Measurements from ENCODE around the gene INTS1.

Gene INTS1

GRCh38 chr7:1444214-1444924 lies 59.8 kb downstream of the INTS1 start:
- TF ChIP-seq FOXP2 (optimal IDR thresholded peaks at IDR 0.05; ENCODE audit: borderline replicate concordance, extremely low read depth, extremely low read length, insufficient read depth) (no peak), SIN3A (IDR thresholded peaks at IDR 0.05; ENCODE audit: borderline replicate concordance, insufficient read depth, low read length) (no peak), TAF1 (IDR thresholded peaks at IDR 0.05; ENCODE audit: borderline replicate concordance, insufficient read depth, low read length) (no peak), POLR2AphosphoS5 (IDR thresholded peaks at IDR 0.05; ENCODE audit: low read depth, low read length) (no peak)

DNA sequence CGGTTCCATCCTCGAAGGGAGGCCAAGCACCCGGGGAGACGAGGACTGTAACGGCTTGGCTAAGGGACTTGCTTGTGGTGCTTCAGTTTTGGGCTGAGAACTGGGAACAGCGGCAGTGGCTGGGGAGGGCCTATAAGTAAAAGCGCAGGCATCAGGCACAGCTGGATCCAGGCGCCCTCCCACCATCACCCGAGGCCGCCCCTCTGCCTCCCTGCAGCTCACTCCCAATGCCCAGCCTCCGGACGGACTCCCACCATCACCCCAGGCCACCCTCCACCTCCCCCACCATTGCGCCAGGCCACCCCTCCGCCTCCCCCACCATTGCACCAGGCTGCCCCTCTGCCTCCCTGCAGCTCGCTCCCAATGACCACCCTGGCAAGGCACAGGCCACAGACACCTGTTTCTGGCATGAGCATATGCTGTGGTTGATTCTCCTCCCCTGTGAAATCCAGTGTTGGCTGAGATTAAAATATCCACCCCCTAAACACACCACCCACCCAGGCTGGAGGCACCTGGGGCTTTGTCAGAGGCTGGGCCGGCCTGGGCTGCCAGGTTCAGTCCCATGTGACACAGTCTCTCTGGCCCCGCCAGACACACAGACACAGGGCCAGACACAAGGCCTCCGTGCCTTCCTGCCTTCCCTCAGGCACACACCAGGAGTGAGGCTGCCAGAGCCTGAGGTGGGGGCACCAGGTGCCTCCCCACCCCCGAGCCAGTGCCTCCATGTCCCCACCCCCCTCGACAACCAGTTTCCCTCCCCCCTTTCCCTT lies 61.6 kb downstream of the INTS1 start:
- TF ChIP-seq POLR2AphosphoS5 (IDR thresholded peaks at IDR 0.05; ENCODE audit: low read depth, low read length) (no peak), FOXP2 (optimal IDR thresholded peaks at IDR 0.05; ENCODE audit: borderline replicate concordance, extremely low read depth, extremely low read length, insufficient read depth) (no peak), SIN3A (IDR thresholded peaks at IDR 0.05; ENCODE audit: borderline replicate concordance, insufficient read depth, low read length) (no peak), TAF1 (IDR thresholded peaks at IDR 0.05; ENCODE audit: borderline replicate concordance, insufficient read depth, low read length) (no peak)
- TF ChIP-seq, protein P1, sequence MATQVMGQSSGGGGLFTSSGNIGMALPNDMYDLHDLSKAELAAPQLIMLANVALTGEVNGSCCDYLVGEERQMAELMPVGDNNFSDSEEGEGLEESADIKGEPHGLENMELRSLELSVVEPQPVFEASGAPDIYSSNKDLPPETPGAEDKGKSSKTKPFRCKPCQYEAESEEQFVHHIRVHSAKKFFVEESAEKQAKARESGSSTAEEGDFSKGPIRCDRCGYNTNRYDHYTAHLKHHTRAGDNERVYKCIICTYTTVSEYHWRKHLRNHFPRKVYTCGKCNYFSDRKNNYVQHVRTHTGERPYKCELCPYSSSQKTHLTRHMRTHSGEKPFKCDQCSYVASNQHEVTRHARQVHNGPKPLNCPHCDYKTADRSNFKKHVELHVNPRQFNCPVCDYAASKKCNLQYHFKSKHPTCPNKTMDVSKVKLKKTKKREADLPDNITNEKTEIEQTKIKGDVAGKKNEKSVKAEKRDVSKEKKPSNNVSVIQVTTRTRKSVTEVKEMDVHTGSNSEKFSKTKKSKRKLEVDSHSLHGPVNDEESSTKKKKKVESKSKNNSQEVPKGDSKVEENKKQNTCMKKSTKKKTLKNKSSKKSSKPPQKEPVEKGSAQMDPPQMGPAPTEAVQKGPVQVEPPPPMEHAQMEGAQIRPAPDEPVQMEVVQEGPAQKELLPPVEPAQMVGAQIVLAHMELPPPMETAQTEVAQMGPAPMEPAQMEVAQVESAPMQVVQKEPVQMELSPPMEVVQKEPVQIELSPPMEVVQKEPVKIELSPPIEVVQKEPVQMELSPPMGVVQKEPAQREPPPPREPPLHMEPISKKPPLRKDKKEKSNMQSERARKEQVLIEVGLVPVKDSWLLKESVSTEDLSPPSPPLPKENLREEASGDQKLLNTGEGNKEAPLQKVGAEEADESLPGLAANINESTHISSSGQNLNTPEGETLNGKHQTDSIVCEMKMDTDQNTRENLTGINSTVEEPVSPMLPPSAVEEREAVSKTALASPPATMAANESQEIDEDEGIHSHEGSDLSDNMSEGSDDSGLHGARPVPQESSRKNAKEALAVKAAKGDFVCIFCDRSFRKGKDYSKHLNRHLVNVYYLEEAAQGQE (IDR thresholded peaks at IDR 0.05; ENCODE audit: insufficient read depth in 1 of 2, low read depth in 2 of 2, low read length in 2 of 2): no peak

- TF ChIP-seq FOXP2 (optimal IDR thresholded peaks at IDR 0.05; ENCODE audit: borderline replicate concordance, extremely low read depth, extremely low read length, insufficient read depth) (no peak), SIN3A (IDR thresholded peaks at IDR 0.05; ENCODE audit: borderline replicate concordance, insufficient read depth, low read length) (no peak), TAF1 (IDR thresholded peaks at IDR 0.05; ENCODE audit: borderline replicate concordance, insufficient read depth, low read length) (no peak)
These were observed 62.4 kb downstream of the INTS1 start for GRCh38 chr7:1441615-1442354.

DNA sequence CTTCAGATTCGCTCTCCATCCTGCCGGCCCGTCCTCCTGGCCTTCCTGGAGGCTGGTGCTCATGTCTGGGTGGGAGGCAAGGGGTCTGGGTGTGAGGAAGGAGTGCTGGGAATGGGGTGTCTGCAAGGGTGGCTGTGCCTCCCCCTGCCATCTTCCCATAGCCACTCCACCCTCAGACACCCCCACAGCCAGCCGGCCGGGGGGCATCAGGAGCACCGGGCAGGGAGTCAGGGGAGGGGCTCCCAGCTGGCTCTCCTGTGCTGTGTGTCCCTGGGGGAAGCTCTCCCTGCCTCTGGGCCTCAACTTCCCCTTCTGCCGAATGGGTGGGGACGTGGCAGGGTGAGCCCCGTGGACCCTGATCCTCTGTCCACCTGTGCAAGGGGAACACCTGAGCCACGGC lies 63.6 kb downstream of the INTS1 start:
- TF ChIP-seq TAF1 (IDR thresholded peaks at IDR 0.05; ENCODE audit: borderline replicate concordance, insufficient read depth, low read length) (no peak), FOXP2 (optimal IDR thresholded peaks at IDR 0.05; ENCODE audit: borderline replicate concordance, extremely low read depth, extremely low read length, insufficient read depth) (no peak), SIN3A (IDR thresholded peaks at IDR 0.05; ENCODE audit: borderline replicate concordance, insufficient read depth, low read length) (no peak), POLR2AphosphoS5 (IDR thresholded peaks at IDR 0.05; ENCODE audit: low read depth, low read length) (no peak)
- TF ChIP-seq, protein P1 (IDR thresholded peaks at IDR 0.05; ENCODE audit: insufficient read depth in 1 of 2, low read depth in 2 of 2, low read length in 2 of 2): no peak

DNA sequence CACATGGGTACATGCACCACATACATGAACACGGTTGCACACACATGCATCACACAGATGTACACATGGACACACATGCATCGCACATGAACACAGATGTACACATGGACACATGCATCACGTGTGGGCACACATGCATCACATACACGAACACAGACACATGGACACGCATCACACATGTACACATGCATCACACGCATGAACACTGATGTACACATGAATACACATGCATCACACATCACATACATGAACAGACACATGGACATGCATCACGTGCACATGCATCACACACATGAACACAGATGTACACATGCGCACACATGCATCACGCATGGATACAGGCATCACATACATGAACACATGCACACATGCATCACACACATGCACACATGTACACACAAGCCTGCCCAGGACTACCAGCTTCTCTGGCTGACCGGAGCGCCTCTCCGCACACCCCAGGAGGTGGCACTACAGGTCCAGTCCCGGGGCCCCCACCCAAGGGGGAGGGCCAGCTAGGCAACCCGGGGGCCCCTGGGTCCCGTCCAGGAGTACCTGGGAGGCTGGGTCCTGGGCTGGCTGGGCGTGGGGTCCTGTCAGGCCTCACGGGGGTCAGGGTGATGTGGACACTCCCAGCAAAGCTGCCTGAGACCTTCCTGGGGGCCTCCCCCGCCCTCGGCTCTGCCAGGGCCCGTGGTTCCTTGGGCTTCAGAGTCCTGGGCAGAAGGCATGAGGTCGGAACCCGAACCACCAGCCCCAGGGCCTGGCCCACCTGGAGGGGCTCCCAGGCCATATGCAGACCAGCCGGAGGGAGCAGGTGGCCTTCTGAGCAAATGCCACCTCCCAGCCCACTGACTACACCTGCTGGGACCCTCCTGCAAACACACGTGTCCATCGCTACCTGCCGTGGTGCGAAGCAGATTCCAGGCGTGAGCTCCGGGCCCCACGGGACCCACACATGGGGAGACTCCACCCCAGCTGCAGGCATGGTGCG lies 64.5 kb downstream of the INTS1 start:
- no peak for TF ChIP-seq TAF1 (IDR thresholded peaks at IDR 0.05; ENCODE audit: borderline replicate concordance, insufficient read depth, low read length)
- no peak for TF ChIP-seq FOXP2 (optimal IDR thresholded peaks at IDR 0.05; ENCODE audit: borderline replicate concordance, extremely low read depth, extremely low read length, insufficient read depth)
- TF ChIP-seq, protein P1 (IDR thresholded peaks at IDR 0.05; ENCODE audit: insufficient read depth in 1 of 2, low read depth in 2 of 2, low read length in 2 of 2): no peak
- TF ChIP-seq SIN3A (IDR thresholded peaks at IDR 0.05; ENCODE audit: borderline replicate concordance, insufficient read depth, low read length): no peak
- no peak for TF ChIP-seq POLR2AphosphoS5 (IDR thresholded peaks at IDR 0.05; ENCODE audit: low read depth, low read length)

Measured in PFSK-1 (cell line).